Keratinocyte (primary cell): ENCODE measurements around the gene TRIM10.
"Not testable (repeated sequence)": the region's sequence is repeated elsewhere in the genome, so short reads cannot be mapped to it uniquely, and the experiment has no call there.

Source experiments
- CTCF ChIP-seq, 3 experiments: IDR thresholded peaks in 1 of 3; conservative IDR thresholded peaks in 1 of 3; optimal IDR thresholded peaks in 1 of 3; 2 replicates in 2 of 3; 3 replicates in 1 of 3; pipeline versions ENCODE3 to v1.5.1; 2011; ENCODE audit warnings: low read length in 3 of 3, mild to moderate bottlenecking in 3 of 3, moderate library complexity in 2 of 3, control low read depth in 1 of 3, inconsistent platforms in 1 of 3; ENCODE audit not compliant: insufficient read depth in 2 of 3; ENCODE audit errors: extremely low read depth in 1 of 3
- EZH2 ChIP-seq: IDR thresholded peaks from one replicate; pipeline ENCODE4 v1.6.1; 2012; ENCODE audit warnings: inconsistent platforms, mild to moderate bottlenecking, low read length, moderate library complexity

- not testable (repeated sequence) for TF ChIP-seq CTCF (optimal IDR thresholded peaks at IDR 0.05 in 1 of 3, IDR thresholded peaks at IDR 0.05 in 1 of 3, conservative IDR thresholded peaks at IDR 0.05 in 1 of 3; ENCODE audit: extremely low read depth in 1 of 3, insufficient read depth in 2 of 3, low read length in 3 of 3); EZH2
Observed at GRCh38 chr6:30165238-30165637, 4.2 kb upstream of the TRIM10 start.
